Endothelial cell (in vitro differentiated cells): ENCODE measurements around the gene ZNRF2. TPM values are rescaled to one million over a fixed set of nuclear protein-coding genes. Genes with fewer than 3 reads are reported as not detected.

Source experiments
- DNase-seq: peaks from one replicate; pipeline ENCODE4 v3.0.0; 2021; ENCODE audit warnings: low spot score
- H3K27ac Mint-ChIP-seq: one replicate; pipeline ENCODE4 v1.8.0; 2021; ENCODE audit warnings: mixed read lengths, inconsistent platforms; ENCODE audit not compliant: unreplicated experiment
- H3K27me3 Mint-ChIP-seq: one replicate; pipeline ENCODE4 v1.8.0; 2021; ENCODE audit warnings: mild to moderate bottlenecking, moderate library complexity, mixed read lengths, inconsistent platforms; ENCODE audit not compliant: unreplicated experiment
- H3K36me3 Mint-ChIP-seq: one replicate; pipeline ENCODE4 v1.8.0; 2021; ENCODE audit warnings: mild to moderate bottlenecking, low read depth, mixed read lengths, inconsistent platforms; ENCODE audit not compliant: unreplicated experiment
- H3K4me1 Mint-ChIP-seq: one replicate; pipeline ENCODE4 v1.8.0; 2021; ENCODE audit warnings: mild to moderate bottlenecking, mixed read lengths, inconsistent platforms; ENCODE audit not compliant: unreplicated experiment
- H3K4me3 Mint-ChIP-seq: one replicate; pipeline ENCODE4 v1.8.0; 2021; ENCODE audit warnings: mild to moderate bottlenecking, mixed read lengths, inconsistent platforms; ENCODE audit not compliant: unreplicated experiment
- H3K9me3 Mint-ChIP-seq: one replicate; pipeline ENCODE4 v1.8.0; 2021; ENCODE audit warnings: mixed read lengths, inconsistent platforms; ENCODE audit not compliant: unreplicated experiment
- total RNA-seq: library from RNA; stranded (reverse); fragmentation: NEBNext Ultra II Directional; extraction: Animal tissue kit (Norgen Biotek cat#: 25700); gene quantifications from one replicate; pipeline ENCODE4 v1.2.1, GENCODE V29; 2021; ENCODE audit not compliant: unreplicated experiment
- TF ChIP-seq, protein P1 (sequence below): fragments of 200-600 bp; sonication (generic); IDR thresholded peaks from one replicate; pipeline ENCODE4 v1.5.0; 2021; ENCODE audit warnings: antibody characterized with exemption; ENCODE audit not compliant: unreplicated experiment

The ZNRF2 gene
- total RNA-seq, 1 donor from 2014 or later, result 9.5 TPM

GRCh38 chr7:30335763-30336487 is 51.5 kb downstream of the ZNRF2 start:
- DNase-seq, result no peak
- Mint-ChIP-seq H3K4me1 (no peaks in the 10 kb centered on the region), H3K36me3 (no peaks in the 10 kb centered on the region), H3K27ac (no peak overlapping the region), H3K9me3 (no peaks in the 10 kb centered on the region), H3K27me3 (no peaks in the 10 kb centered on the region), H3K4me3 (no peak overlapping the region)
- TF ChIP-seq, protein P1, sequence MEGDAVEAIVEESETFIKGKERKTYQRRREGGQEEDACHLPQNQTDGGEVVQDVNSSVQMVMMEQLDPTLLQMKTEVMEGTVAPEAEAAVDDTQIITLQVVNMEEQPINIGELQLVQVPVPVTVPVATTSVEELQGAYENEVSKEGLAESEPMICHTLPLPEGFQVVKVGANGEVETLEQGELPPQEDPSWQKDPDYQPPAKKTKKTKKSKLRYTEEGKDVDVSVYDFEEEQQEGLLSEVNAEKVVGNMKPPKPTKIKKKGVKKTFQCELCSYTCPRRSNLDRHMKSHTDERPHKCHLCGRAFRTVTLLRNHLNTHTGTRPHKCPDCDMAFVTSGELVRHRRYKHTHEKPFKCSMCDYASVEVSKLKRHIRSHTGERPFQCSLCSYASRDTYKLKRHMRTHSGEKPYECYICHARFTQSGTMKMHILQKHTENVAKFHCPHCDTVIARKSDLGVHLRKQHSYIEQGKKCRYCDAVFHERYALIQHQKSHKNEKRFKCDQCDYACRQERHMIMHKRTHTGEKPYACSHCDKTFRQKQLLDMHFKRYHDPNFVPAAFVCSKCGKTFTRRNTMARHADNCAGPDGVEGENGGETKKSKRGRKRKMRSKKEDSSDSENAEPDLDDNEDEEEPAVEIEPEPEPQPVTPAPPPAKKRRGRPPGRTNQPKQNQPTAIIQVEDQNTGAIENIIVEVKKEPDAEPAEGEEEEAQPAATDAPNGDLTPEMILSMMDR, result no peak

DNA sequence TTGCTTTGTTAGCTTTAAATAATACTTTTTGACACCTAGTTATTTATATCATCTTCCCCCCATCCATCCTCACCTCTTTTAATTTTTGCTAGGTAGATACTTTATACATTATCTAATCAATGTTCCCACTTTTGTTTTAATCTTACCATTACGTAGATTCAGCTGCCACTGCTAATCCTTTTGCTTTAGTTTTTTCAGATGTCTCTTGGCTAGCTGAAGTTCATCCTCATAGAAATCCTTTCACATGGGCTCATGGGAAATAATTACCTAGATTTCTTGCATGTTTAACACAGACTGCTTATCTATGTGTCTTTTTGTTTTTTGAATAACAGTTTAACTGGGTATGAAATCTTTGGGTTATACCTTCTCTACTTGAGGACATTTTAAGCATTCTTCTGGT is 60.1 kb downstream of the ZNRF2 start:
- no peak for DNase-seq
- Mint-ChIP-seq H3K9me3 (no peaks in the 10 kb centered on the region), H3K27me3 (no peaks in the 10 kb centered on the region), H3K4me3 (no peak overlapping the region), H3K4me1 (no peaks in the 10 kb centered on the region), H3K36me3 (no peaks in the 10 kb centered on the region), H3K27ac (no peak overlapping the region)
- TF ChIP-seq, protein P1, result no peak

DNA sequence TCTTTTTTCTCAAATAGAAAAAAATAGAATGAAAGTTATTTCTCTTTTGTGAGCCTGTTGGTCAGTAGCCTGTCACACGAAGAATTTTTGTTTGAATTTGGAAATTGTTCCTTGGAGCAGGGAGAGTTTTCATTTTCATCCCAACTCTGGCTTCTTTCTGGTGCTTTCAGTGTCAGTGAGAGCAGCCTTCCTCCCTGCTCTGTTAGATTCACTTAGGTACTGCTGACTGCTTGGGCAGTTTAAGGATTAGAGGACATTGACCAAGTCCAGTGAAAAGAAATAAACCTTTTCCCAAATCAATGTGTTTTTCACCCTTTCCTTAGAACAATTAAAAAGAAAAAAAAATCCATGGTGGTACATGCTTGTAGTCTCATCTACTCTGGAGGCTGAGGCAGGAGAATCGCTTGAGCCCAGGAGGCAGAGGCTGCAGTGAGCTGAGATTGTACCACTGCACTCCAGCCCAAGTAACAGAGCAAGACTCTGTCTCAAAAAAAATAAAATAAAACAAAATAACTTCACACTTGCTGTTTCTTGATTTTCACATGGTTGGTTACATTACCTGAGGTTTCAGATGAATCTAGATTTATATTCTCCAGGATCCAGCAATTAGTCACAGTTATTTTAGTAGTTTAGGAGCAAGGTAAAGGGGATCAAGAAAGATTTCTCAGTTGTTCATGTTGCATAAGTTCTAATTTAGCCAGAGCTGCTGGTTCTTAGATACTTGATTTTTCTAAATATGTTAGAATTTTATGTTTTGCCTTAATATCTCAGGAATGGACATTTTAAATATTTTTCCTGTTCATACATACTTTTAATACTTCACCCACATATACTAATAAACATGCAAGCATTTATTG is 63.1 kb downstream of the ZNRF2 start:
- Mint-ChIP-seq H3K27me3 (no peaks in the 10 kb centered on the region), H3K4me3 (no peak overlapping the region), H3K9me3 (no peaks in the 10 kb centered on the region), H3K27ac (no peak overlapping the region), H3K4me1 (no peaks in the 10 kb centered on the region), H3K36me3 (no peaks in the 10 kb centered on the region)
- DNase-seq, result no peak
- TF ChIP-seq, protein P1, result no peak

DNA sequence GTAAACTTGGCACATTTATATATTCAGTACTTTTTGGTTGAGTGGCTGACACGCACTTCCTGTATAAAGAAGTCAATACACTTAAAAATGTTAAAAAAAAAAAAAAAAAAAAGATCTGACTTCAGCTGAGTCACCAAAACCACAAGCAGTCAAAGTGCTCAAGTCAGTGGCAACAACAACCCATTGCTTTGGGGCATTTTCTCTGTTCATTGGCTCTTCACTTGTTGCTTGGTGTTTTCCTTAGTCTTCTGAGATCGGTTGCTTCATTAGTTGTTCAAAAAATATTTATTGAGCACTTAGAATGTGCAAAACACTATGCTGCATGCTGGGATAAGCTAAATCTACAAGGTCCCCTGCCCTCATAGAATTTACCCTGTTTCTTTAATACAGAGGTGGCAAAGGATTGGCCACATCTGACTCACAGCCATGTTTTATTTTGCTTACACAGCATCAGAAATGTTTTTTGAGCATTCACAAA is 63.7 kb downstream of the ZNRF2 start:
- TF ChIP-seq, protein P1, result no peak
- Mint-ChIP-seq H3K4me3 (no peak overlapping the region), H3K9me3 (no peaks in the 10 kb centered on the region), H3K4me1 (no peaks in the 10 kb centered on the region), H3K27me3 (no peaks in the 10 kb centered on the region), H3K36me3 (no peaks in the 10 kb centered on the region), H3K27ac (no peak overlapping the region)
- no peak for DNase-seq

DNA sequence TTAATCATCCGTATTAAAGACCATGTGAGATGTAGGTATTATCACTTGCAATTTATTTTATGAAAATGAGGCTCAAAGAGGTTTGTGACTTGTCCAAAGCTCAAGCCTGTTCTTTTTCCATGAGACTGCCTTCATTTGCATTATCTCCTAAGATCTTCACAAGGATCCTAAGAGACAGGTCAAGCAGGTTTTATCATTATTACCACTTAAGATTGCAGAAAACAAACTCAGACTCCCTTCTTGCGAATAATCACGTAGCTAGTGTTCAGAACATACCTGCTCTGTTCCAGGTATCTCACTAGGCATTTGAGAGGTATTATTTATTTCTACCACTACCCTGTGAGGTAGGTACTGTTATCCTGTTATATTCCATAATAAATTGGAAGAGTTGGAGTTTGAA is 64.8 kb downstream of the ZNRF2 start:
- H3K27ac Mint-ChIP-seq, result no peak overlapping the region
- no peaks in the 10 kb centered on the region for H3K4me1 Mint-ChIP-seq
- H3K9me3 Mint-ChIP-seq, result no peaks in the 10 kb centered on the region

More for the DNA sequence above, 64.8 kb downstream of the ZNRF2 start:
- DNase-seq, result no peak
- no peak overlapping the region for H3K4me3 Mint-ChIP-seq
- no peaks in the 10 kb centered on the region for H3K27me3 Mint-ChIP-seq
- H3K36me3 Mint-ChIP-seq, result no peaks in the 10 kb centered on the region
- TF ChIP-seq, protein P1, result no peak
